IMR-90 (cell line): ENCODE results near the gene BCL2L12. TPM values are rescaled to one million over a fixed set of nuclear protein-coding genes. Genes with fewer than 3 reads are reported as not detected.
"Not testable (repeated sequence)": the region's sequence is repeated elsewhere in the genome, so short reads cannot be mapped to it uniquely, and the experiment has no call there.

Experiments used
- ATAC-seq: fragments of 200-7000 bp; cut with Tn5 transposase; 2 replicates; pipeline ENCODE4 v1.9.1; 2020; ENCODE audit warnings: low read depth, mild to moderate bottlenecking, moderate library complexity
- BruUV-seq: library from RNA; stranded (reverse); fragments of 400-500 nt; replicated peaks from 2 replicates; lab custom pipeline; 2021; lab: Mats Ljungman, UMichigan
- CTCF ChIA-PET: fragments of 300-600 bp; formaldehyde crosslinking; extraction: SDS; loops from one replicate; lab custom pipeline; 2021; ENCODE audit warnings: antibody characterized with exemption; lab: Yijun Ruan, JAX
- POLR2A ChIA-PET: fragments of 300-600 bp; sonication (Branson Sonifier 250); formaldehyde crosslinking; loops from one replicate; lab custom pipeline; 2022; ENCODE audit warnings: antibody characterized with exemption; ENCODE audit not compliant: unreplicated experiment; lab: Charles Lee
- DNase-seq: peaks from one replicate; pipeline ENCODE4 v3.0.0; 2013
- H2AFZ ChIP-seq: replicated peaks from 2 replicates; pipeline ENCODE3; 2013; ENCODE audit warnings: low read length, mild to moderate bottlenecking; ENCODE audit not compliant: poor library complexity
- H2AK5ac ChIP-seq: 2 replicates; pipeline ENCODE4 v1.6.1; 2013; ENCODE audit warnings: low read depth, low read length, inconsistent platforms
- H2AK9ac ChIP-seq: replicated peaks from 2 replicates; pipeline ENCODE3; 2013; ENCODE audit warnings: mild to moderate bottlenecking, low read depth, low read length, moderate library complexity; ENCODE audit not compliant: poor library complexity
- H2BK120ac ChIP-seq: 2 replicates; pipeline ENCODE4 v1.6.1; 2013; ENCODE audit warnings: low read depth, low read length, inconsistent platforms
- H2BK15ac ChIP-seq: 3 replicates; pipeline ENCODE4 v1.6.1; 2013; ENCODE audit warnings: low read depth, low read length, inconsistent platforms
- H2BK20ac ChIP-seq: 2 replicates; pipeline ENCODE4 v1.6.1; 2013; ENCODE audit warnings: low read depth, mild to moderate bottlenecking, inconsistent platforms, low read length, moderate library complexity
- H2BK5ac ChIP-seq: 2 replicates; pipeline ENCODE4 v1.6.1; 2013; ENCODE audit warnings: mild to moderate bottlenecking, low read depth, low read length, inconsistent platforms; ENCODE audit not compliant: poor library complexity, severe bottlenecking
- H3K14ac ChIP-seq: replicated peaks from 2 replicates; pipeline ENCODE4 v1.6.1; 2013; ENCODE audit warnings: low read depth, low read length, inconsistent platforms
- H3K18ac ChIP-seq: 2 replicates; pipeline ENCODE4 v1.6.1; 2013; ENCODE audit warnings: low read depth, low read length, control low read depth
- H3K23ac ChIP-seq: 2 replicates; pipeline ENCODE4 v1.6.1; 2013; ENCODE audit warnings: low read depth, low read length, inconsistent platforms
- H3K27ac ChIP-seq: 2 replicates; pipeline ENCODE4 v1.5.1; 2013; ENCODE audit warnings: mild to moderate bottlenecking, control low read depth, low read length; ENCODE audit not compliant: insufficient read depth
- H3K27me3 ChIP-seq: 2 replicates; pipeline ENCODE4 v1.6.1; 2013; ENCODE audit warnings: low read length; ENCODE audit not compliant: control insufficient read depth, insufficient read depth
- H3K36me3 ChIP-seq: 2 replicates; pipeline ENCODE4 v1.6.1; 2013; ENCODE audit warnings: low read length, mixed read lengths; ENCODE audit not compliant: control insufficient read depth, insufficient read depth
- H3K4ac ChIP-seq: 2 replicates; pipeline ENCODE4 v1.6.1; 2013; ENCODE audit warnings: low read depth, low read length, inconsistent platforms
- H3K4me1 ChIP-seq: 2 replicates; pipeline ENCODE4 v1.6.1; 2013; ENCODE audit warnings: low read length, mixed read lengths; ENCODE audit not compliant: control insufficient read depth, insufficient read depth
- H3K4me2 ChIP-seq: 2 replicates; pipeline ENCODE4 v1.6.1; 2013; ENCODE audit warnings: low read depth, mild to moderate bottlenecking, control low read depth, low read length, moderate library complexity
- H3K4me3 ChIP-seq: 2 replicates; pipeline ENCODE4 v1.5.1; 2013; ENCODE audit warnings: low read depth, mild to moderate bottlenecking, control low read depth, low read length, moderate library complexity; ENCODE audit not compliant: insufficient read depth
- H3K56ac ChIP-seq: 2 replicates; pipeline ENCODE4 v1.6.1; 2013; ENCODE audit warnings: low read length, inconsistent platforms; ENCODE audit not compliant: insufficient read depth; ENCODE audit errors: extremely low read depth
- H3K79me1 ChIP-seq, 2 experiments: 2 replicates each; pipeline ENCODE4 v1.6.1; 2013; ENCODE audit warnings: low read length in 2 of 2, inconsistent platforms in 1 of 2, low read depth in 1 of 2
- H3K9ac ChIP-seq: 2 replicates; pipeline ENCODE4 v1.6.1; 2013; ENCODE audit warnings: low read depth, low read length, control low read depth
- H3K9me1 ChIP-seq: 2 replicates; pipeline ENCODE4 v1.6.1; 2013; ENCODE audit warnings: low read length, inconsistent platforms; ENCODE audit not compliant: insufficient read depth
- H3K9me3 ChIP-seq: 2 replicates; pipeline ENCODE4 v1.6.1; 2013; ENCODE audit warnings: low read length; ENCODE audit not compliant: control insufficient read depth, insufficient read depth
- H4K20me1 ChIP-seq: 2 replicates; pipeline ENCODE4 v1.6.1; 2013; ENCODE audit warnings: low read length, inconsistent platforms; ENCODE audit not compliant: insufficient read depth
- H4K5ac ChIP-seq: 2 replicates; pipeline ENCODE4 v1.6.1; 2013; ENCODE audit warnings: mild to moderate bottlenecking, low read depth, low read length, control low read depth
- H4K8ac ChIP-seq, 2 experiments: 2 replicates each; pipeline ENCODE4 v1.6.1; 2013; ENCODE audit warnings: low read depth in 2 of 2, low read length in 2 of 2, control low read depth in 1 of 2, inconsistent platforms in 1 of 2
- H4K91ac ChIP-seq: 2 replicates; pipeline ENCODE4 v1.6.1; 2013; ENCODE audit warnings: low read depth, low read length, inconsistent platforms; ENCODE audit not compliant: insufficient read depth
- WGBS, 2 experiments: methylation state at CpG; one replicate each; pipeline versions ENCODE4 v1.1.5 to v1.1.7; 2013; ENCODE audit warnings: missing lambda C conversion rate in 2 of 2; ENCODE audit not compliant: insufficient read length in 1 of 2; ENCODE audit errors: extremely low coverage in 2 of 2; 5-methylcytosine and 5-hydroxymethylcytosine counted together
- dilution Hi-C: fragments of 300-500 bp; cut with HindIII; formaldehyde crosslinking; loops from one replicate; pipeline ENCODE4 v1.14.3; 2018; ENCODE audit warnings: low sequenced_read_pairs; ENCODE audit not compliant: unreplicated experiment
- in situ Hi-C: fragments of 300-500 bp; cut with MboI; formaldehyde crosslinking; loops from 3 replicates; pipeline ENCODE4 v1.14.3; 2019; ENCODE audit warnings: low sequenced_read_pairs, inconsistent platforms, mixed read lengths
- intact Hi-C: fragments of 100-400 bp; cut with micrococcal nuclease; formaldehyde crosslinking; loops from 2 replicates; pipeline ENCODE4 v1.10.0; 2022
- polyA plus RNA-seq, 3 experiments: library from polyadenylated mRNA; depleted of rRNA; stranded (reverse); fragments of >200 nt; gene quantifications; 2 replicates each; pipeline ENCODE4 v1.2.3, GENCODE V29; 2012; ENCODE audit warnings: low replicate concordance in 1 of 3
- total RNA-seq: library from RNA; depleted of rRNA; stranded (reverse); fragments of >200 nt; gene quantifications from 2 replicates; pipeline ENCODE4 v1.2.3, GENCODE V29; 2012

Gene BCL2L12
- total and polyA plus RNA-seq, 2 of the 4 experiments (the other 2 are of a cell fraction) = 3.9 to 32.6 TPM

DNA sequence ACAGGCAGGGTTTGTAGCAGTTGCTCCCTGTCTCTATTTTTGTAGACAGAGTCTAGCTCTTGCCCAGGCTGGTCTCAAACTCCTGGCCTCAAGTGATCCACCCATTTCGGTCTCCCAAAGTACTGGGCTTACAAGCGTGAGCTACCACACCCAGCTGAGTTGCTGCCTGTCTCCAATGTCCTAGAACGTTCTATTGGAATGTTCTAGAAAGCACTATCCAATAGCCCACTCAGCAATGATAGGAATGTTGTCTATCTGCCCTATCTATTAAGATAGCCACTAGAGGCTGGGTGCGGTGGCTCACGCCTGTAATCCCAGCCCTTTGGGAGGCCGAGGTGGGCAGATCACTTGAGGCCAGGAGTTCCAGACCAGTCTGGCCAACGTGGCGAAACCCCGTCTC lies 32.5 kb upstream of the BCL2L12 start:
- H3K23ac ChIP-seq, H2AFZ ChIP-seq, intact Hi-C loops, POLR2A ChIA-PET, H4K20me1 ChIP-seq, H2BK120ac ChIP-seq, DNase-seq, H3K27me3 ChIP-seq, H3K9me1 ChIP-seq, H3K14ac ChIP-seq, H4K8ac ChIP-seq, H3K27ac ChIP-seq, CTCF ChIA-PET, H2BK15ac ChIP-seq, in situ Hi-C loops, H3K9me3 ChIP-seq, H3K4me1 ChIP-seq, dilution Hi-C loops, H2BK5ac ChIP-seq, H3K4me3 ChIP-seq, H3K4ac ChIP-seq, H3K18ac ChIP-seq, H3K56ac ChIP-seq, ATAC-seq, H4K5ac ChIP-seq, H2BK20ac ChIP-seq, H3K9ac ChIP-seq, H2AK5ac ChIP-seq, H4K91ac ChIP-seq, H3K4me2 ChIP-seq, BruUV-seq: not testable (repeated sequence)
- Histone ChIP-seq H2AK9ac (peak overlapping the region; percentile 3), H3K36me3 (peaks cover 17% of the 10 kb centered on the region), H3K79me1 (peaks cover 3 to 40% of the 10 kb centered on the region in 2 experiments; a peak in 2 of 4 replicates)
- WGBS, 2 experiments = 95% methylated on average over 6 of the region's 9 CpGs; no CpG with 5 or more reads in 1 of the 2 experiments
